ENCODE data around the gene FUT7.

FUT7 gene

GRCh38 chr9:137077758-137078693 lies 46.1 kb upstream of the FUT7 start:
- no peak overlapping the region for H4K5ac ChIP-seq (ENCODE audit: low read length)
- H3K56ac ChIP-seq (ENCODE audit: low read length): peak overlapping the region; percentile 81
- peaks cover 9% of the 10 kb centered on the region for H3K27me3 ChIP-seq (ENCODE audit: insufficient read depth, low read length, poor library complexity)
- no peak overlapping the region for H4K8ac ChIP-seq (ENCODE audit: low read depth, low read length)
- H3K9ac ChIP-seq (ENCODE audit: low read length): peak overlapping the region; percentile 64
- H3K18ac ChIP-seq (ENCODE audit: low read length): no peak overlapping the region
- no peaks in the 10 kb centered on the region for H3K36me3 ChIP-seq (ENCODE audit: control insufficient read depth, insufficient read depth, low read length)
- DNase-seq: no peak
- H2AK5ac ChIP-seq (ENCODE audit: low read length): no peak overlapping the region
- no peak overlapping the region for H3K4ac ChIP-seq (ENCODE audit: low read depth, low read length)
- no CpG with 5 or more reads among the region's 76 CpGs for WGBS (ENCODE audit: extremely low coverage, insufficient coverage, low lambda C conversion rate)
- H2BK5ac ChIP-seq (ENCODE audit: low read length): no peak overlapping the region
- H3K27ac ChIP-seq (ENCODE audit: low read depth, low read length): no peak overlapping the region
- H3K23ac ChIP-seq (ENCODE audit: low read length): peak overlapping the region; percentile 89
- peak overlapping the region; percentile 80 for H3K4me2 ChIP-seq (ENCODE audit: low read length)
- H2BK15ac ChIP-seq (replicated peaks; ENCODE audit: low read depth): no peak overlapping the region
- H3K4me3 ChIP-seq (ENCODE audit: low read length): no peak overlapping the region
- no peaks in the 10 kb centered on the region for H3K79me1 ChIP-seq (ENCODE audit: low read length)
- H3K4me1 ChIP-seq (ENCODE audit: control insufficient read depth, low read depth, low read length): no peaks in the 10 kb centered on the region
- H2BK120ac ChIP-seq (ENCODE audit: low read depth, low read length): no peak overlapping the region
- H3K79me2 ChIP-seq (ENCODE audit: control insufficient read depth, insufficient read depth, low read length): no peaks in the 10 kb centered on the region

GRCh38 chr9:137077010-137077747 lies 45.3 kb upstream of the FUT7 start, which contains the start of gene UAP1L1:
Gene UAP1L1, plus strand, starts transcription at chr9:137077517. Its CDS starts 16 bp downstream, at chr9:137077533.
- Histone ChIP-seq H3K36me3 (ENCODE audit: control insufficient read depth, insufficient read depth, low read length) (no peaks in the 10 kb centered on the region), H3K79me2 (ENCODE audit: control insufficient read depth, insufficient read depth, low read length) (no peaks in the 10 kb centered on the region), H3K4ac (ENCODE audit: low read depth, low read length) (no peak within 1 kb of the TSS), H3K18ac (ENCODE audit: low read length) (no peak within 1 kb of the TSS), H3K56ac (ENCODE audit: low read length) (peak within 1 kb of the TSS; percentile 81), H3K9ac (ENCODE audit: low read length) (peak within 1 kb of the TSS; percentile 64), H2AK5ac (ENCODE audit: low read length) (no peak within 1 kb of the TSS), H3K79me1 (ENCODE audit: low read length) (no peaks in the 10 kb centered on the region), H3K4me2 (ENCODE audit: low read length) (peak within 1 kb of the TSS; percentile 80), H3K27ac (ENCODE audit: low read depth, low read length) (no peak within 1 kb of the TSS), H3K23ac (ENCODE audit: low read length) (no peak within 1 kb of the TSS), H3K4me3 (ENCODE audit: low read length) (peak within 1 kb of the TSS; percentile 9), H3K4me1 (ENCODE audit: control insufficient read depth, low read depth, low read length) (no peaks in the 10 kb centered on the region), H4K8ac (ENCODE audit: low read depth, low read length) (no peak within 1 kb of the TSS), H2BK15ac (replicated peaks; ENCODE audit: low read depth) (no peak within 1 kb of the TSS), H2BK5ac (ENCODE audit: low read length) (no peak within 1 kb of the TSS), H4K5ac (ENCODE audit: low read length) (no peak within 1 kb of the TSS), H2BK120ac (ENCODE audit: low read depth, low read length) (no peak within 1 kb of the TSS), H3K27me3 (ENCODE audit: insufficient read depth, low read length, poor library complexity) (peaks cover 9% of the 10 kb centered on the region)
- WGBS (ENCODE audit: extremely low coverage, insufficient coverage, low lambda C conversion rate): no CpG with 5 or more reads among the region's 87 CpGs
- no peak for DNase-seq

- Histone ChIP-seq H4K8ac (ENCODE audit: low read depth, low read length) (no peak overlapping the region), H2AK5ac (ENCODE audit: low read length) (no peak overlapping the region), H3K36me3 (ENCODE audit: control insufficient read depth, insufficient read depth, low read length) (no peaks in the 10 kb centered on the region), H2BK15ac (replicated peaks; ENCODE audit: low read depth) (no peak overlapping the region), H3K23ac (ENCODE audit: low read length) (no peak overlapping the region), H3K4ac (ENCODE audit: low read depth, low read length) (no peak overlapping the region), H3K4me2 (ENCODE audit: low read length) (peak overlapping the region; percentile 34), H3K18ac (ENCODE audit: low read length) (no peak overlapping the region), H3K56ac (ENCODE audit: low read length) (peak overlapping the region; percentile 50), H3K79me1 (ENCODE audit: low read length) (no peaks in the 10 kb centered on the region), H4K5ac (ENCODE audit: low read length) (no peak overlapping the region), H3K9ac (ENCODE audit: low read length) (peak overlapping the region; percentile 34), H3K4me1 (ENCODE audit: control insufficient read depth, low read depth, low read length) (no peaks in the 10 kb centered on the region), H3K27me3 (ENCODE audit: insufficient read depth, low read length, poor library complexity) (peaks cover 9% of the 10 kb centered on the region), H2BK120ac (ENCODE audit: low read depth, low read length) (no peak overlapping the region), H3K27ac (ENCODE audit: low read depth, low read length) (no peak overlapping the region), H3K4me3 (ENCODE audit: low read length) (no peak overlapping the region), H3K79me2 (ENCODE audit: control insufficient read depth, insufficient read depth, low read length) (no peaks in the 10 kb centered on the region), H2BK5ac (ENCODE audit: low read length) (no peak overlapping the region)
- WGBS (ENCODE audit: extremely low coverage, insufficient coverage, low lambda C conversion rate): no CpG with 5 or more reads among the region's 15 CpGs
- no peak for DNase-seq
Measured at GRCh38 chr9:137076636-137077009, 44.7 kb upstream of the FUT7 start.

GRCh38 chr9:137075275-137075775 lies 43.4 kb upstream of the FUT7 start:
- H3K18ac ChIP-seq (ENCODE audit: low read length): no peak overlapping the region
- H2AK5ac ChIP-seq (ENCODE audit: low read length): no peak overlapping the region
- no peak overlapping the region for H2BK120ac ChIP-seq (ENCODE audit: low read depth, low read length)
- no peak overlapping the region for H3K23ac ChIP-seq (ENCODE audit: low read length)
- H3K27me3 ChIP-seq (ENCODE audit: insufficient read depth, low read length, poor library complexity): peaks cover 9% of the 10 kb centered on the region
- no peak overlapping the region for H3K4ac ChIP-seq (ENCODE audit: low read depth, low read length)
- H3K36me3 ChIP-seq (ENCODE audit: control insufficient read depth, insufficient read depth, low read length): no peaks in the 10 kb centered on the region
- no CpG with 5 or more reads among the region's 12 CpGs for WGBS (ENCODE audit: extremely low coverage, insufficient coverage, low lambda C conversion rate)
- H3K27ac ChIP-seq (ENCODE audit: low read depth, low read length): no peak overlapping the region
- H3K4me3 ChIP-seq (ENCODE audit: low read length): no peak overlapping the region
- H3K4me2 ChIP-seq (ENCODE audit: low read length): no peak overlapping the region
- no peak overlapping the region for H2BK5ac ChIP-seq (ENCODE audit: low read length)
- no peak overlapping the region for H2BK15ac ChIP-seq (replicated peaks; ENCODE audit: low read depth)
- no peak overlapping the region for H3K9ac ChIP-seq (ENCODE audit: low read length)
- H3K56ac ChIP-seq (ENCODE audit: low read length): no peak overlapping the region
- H4K5ac ChIP-seq (ENCODE audit: low read length): no peak overlapping the region
- H3K4me1 ChIP-seq (ENCODE audit: control insufficient read depth, low read depth, low read length): no peaks in the 10 kb centered on the region
- DNase-seq: no peak
- H3K79me2 ChIP-seq (ENCODE audit: control insufficient read depth, insufficient read depth, low read length): no peaks in the 10 kb centered on the region
- no peak overlapping the region for H4K8ac ChIP-seq (ENCODE audit: low read depth, low read length)
- no peaks in the 10 kb centered on the region for H3K79me1 ChIP-seq (ENCODE audit: low read length)

- H3K4me1 ChIP-seq (ENCODE audit: control insufficient read depth, low read depth, low read length): no peaks in the 10 kb centered on the region
- no peak overlapping the region for H3K56ac ChIP-seq (ENCODE audit: low read length)
- no peak overlapping the region for H2AK5ac ChIP-seq (ENCODE audit: low read length)
- no peaks in the 10 kb centered on the region for H3K36me3 ChIP-seq (ENCODE audit: control insufficient read depth, insufficient read depth, low read length)
- no peak overlapping the region for H2BK5ac ChIP-seq (ENCODE audit: low read length)
- no peak overlapping the region for H2BK120ac ChIP-seq (ENCODE audit: low read depth, low read length)
- WGBS (ENCODE audit: extremely low coverage, insufficient coverage, low lambda C conversion rate): no CpG with 5 or more reads among the region's 12 CpGs
- no peak overlapping the region for H3K4ac ChIP-seq (ENCODE audit: low read depth, low read length)
- no peak overlapping the region for H4K8ac ChIP-seq (ENCODE audit: low read depth, low read length)
- no peaks in the 10 kb centered on the region for H3K79me2 ChIP-seq (ENCODE audit: control insufficient read depth, insufficient read depth, low read length)
- peaks cover 9% of the 10 kb centered on the region for H3K27me3 ChIP-seq (ENCODE audit: insufficient read depth, low read length, poor library complexity)
- no peak overlapping the region for H3K4me2 ChIP-seq (ENCODE audit: low read length)
- no peak for DNase-seq
- no peak overlapping the region for H3K4me3 ChIP-seq (ENCODE audit: low read length)
- H4K5ac ChIP-seq (ENCODE audit: low read length): no peak overlapping the region
- H3K18ac ChIP-seq (ENCODE audit: low read length): no peak overlapping the region
- no peak overlapping the region for H3K9ac ChIP-seq (ENCODE audit: low read length)
- no peaks in the 10 kb centered on the region for H3K79me1 ChIP-seq (ENCODE audit: low read length)
- H3K23ac ChIP-seq (ENCODE audit: low read length): no peak overlapping the region
- H2BK15ac ChIP-seq (replicated peaks; ENCODE audit: low read depth): no peak overlapping the region
- H3K27ac ChIP-seq (ENCODE audit: low read depth, low read length): no peak overlapping the region
Measured at GRCh38 chr9:137074657-137075274, 42.9 kb upstream of the FUT7 start.

All from mesendoderm (in vitro differentiated cells).